NCI-H2029 treated with DMSO at 0.1 percent for 48 hours (cell line): ENCODE measurements around the gene AP1S1.
"Not testable (repeated sequence)": the region's sequence is repeated elsewhere in the genome, so short reads cannot be mapped to it uniquely, and the experiment has no call there.

Experiments used
- DNase-seq: peaks from one replicate; lab custom pipeline; 2025; lab: John Stamatoyannopoulos, UW

Gene AP1S1

GRCh38 chr7:101171442-101171837, 17.2 kb downstream of the AP1S1 start:
- DNase-seq: no peak

GRCh38 chr7:101172005-101172853, 18.0 kb downstream of the AP1S1 start:
- peak; percentile 45 for DNase-seq

DNA sequence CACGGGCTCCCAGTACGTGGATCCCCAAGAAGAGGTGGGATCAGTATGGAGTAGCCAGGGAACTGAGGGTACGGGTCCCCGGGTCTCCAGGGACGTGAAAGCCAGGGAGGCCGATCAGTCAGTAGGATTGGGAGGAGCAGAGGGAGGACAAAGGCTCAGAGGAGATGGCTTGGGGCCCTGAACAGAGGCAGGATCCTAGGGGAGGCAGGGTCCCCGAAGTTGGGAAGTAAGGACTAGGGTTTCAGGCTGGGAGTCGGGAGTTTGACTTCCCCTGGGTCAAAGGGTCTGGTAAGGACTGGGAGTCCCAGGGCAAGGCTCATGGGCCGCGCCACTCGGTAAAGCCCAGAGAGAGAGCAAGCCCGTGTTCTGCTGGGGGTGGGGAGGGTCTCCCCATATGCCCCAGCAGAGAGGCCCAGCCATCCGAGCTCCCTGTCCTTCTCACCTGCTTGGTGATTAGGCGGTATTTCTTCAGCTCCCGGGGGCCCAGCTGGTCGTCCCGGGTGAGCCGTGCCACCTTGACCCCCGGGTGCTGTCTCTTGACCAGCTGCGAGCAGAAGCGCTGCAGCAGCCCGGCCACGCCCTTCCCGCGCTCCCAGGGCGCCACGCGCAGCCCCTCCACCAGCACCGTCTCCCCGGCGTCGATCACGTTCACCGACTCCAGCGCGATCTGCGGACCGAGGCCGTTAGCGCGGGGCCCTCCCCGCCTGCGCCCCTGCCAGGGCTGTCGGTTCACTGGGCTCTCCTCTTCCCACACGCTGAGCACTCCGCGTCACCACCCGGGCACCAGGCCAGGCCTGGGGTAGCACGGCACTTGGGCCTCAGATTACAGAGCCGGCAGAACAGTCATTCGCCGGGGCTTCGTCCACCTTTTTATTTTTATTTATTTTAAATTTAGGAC, 18.8 kb downstream of the AP1S1 start:
- DNase-seq: peak; percentile 66

GRCh38 chr7:101173752-101174244, 19.5 kb downstream of the AP1S1 start:
- peak; percentile 39 for DNase-seq

DNA sequence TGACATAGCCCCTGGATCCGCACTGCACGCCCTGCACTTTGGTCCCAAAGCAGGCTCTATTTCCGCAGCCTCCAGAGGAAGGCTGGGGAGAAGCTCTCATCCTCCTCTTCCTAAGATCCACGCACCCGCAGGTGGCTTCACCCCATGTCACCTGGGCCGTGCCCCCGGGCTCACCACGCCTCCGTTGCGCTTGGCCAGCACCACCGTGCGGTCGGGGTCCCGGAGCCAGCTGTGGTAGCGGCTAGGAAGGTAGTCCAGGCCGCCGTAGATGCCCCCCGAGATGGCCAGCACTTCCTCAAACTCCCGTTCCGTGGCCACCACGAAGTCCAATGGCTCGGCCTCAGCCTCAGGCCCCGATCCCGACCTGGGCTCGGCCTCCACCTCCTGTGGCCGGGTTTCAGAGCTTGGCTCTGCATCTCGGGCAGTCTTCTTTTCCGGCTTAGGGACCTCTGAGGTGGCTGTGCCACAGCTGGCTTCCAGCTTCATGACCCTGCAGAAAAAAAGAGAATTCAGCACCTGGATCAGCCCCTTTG, 20.1 kb downstream of the AP1S1 start:
- no peak for DNase-seq

DNA sequence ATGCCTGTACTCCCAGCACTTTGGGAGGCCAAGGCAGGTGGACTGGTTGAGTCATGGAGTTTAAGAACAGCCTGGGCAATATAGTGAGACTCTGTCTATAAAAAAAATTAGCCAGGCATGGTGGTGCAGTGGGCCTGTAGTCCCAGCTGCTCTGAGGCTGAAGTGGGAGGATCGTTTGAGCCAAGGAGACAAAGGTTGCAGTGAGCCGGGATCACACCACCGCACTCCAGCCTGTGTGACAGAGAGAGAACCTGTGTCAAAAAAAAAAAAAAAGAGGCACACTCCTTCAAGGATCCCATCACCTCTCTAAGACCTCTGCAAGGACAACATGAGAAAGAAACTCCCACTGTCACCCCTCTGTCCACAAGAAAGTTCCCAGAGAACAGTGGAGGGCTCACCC, 21.4 kb downstream of the AP1S1 start:
- no peak for DNase-seq

- no peak for DNase-seq
These were observed 23.4 kb downstream of the AP1S1 start for GRCh38 chr7:101177644-101178043.

GRCh38 chr7:101179117-101179516, 24.8 kb downstream of the AP1S1 start:
- DNase-seq: no peak

DNA sequence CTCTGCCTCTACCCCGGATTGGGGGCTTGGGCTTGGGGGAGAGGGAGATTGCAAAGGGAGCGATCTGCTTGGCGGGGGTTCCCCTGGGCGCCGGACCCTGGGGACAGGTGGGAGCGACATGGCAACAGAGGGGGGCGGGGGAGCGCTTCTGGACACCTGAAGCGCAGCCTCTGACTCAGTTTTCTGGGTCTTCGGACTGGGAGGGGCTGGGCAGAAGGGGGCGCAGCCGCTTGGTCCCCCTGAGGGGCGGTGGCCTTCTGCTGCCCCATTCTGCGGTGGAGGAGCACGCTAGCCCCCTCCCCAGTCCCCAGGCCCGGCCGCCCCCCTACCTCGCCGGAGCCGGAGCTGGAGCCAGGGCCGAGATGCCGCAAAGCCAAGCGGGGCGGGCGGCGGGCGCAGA, 25.4 kb downstream of the AP1S1 start:
- no peak for DNase-seq

GRCh38 chr7:101180130-101180755, 26.0 kb downstream of the AP1S1 start, which contains the start of gene NAT16:
Gene NAT16 (minus strand): TSS chr7:101180293. CDS start chr7:101174807, 5,486 bp downstream.
- no peak for DNase-seq

- no peak for DNase-seq
These were observed 31.1 kb downstream of the AP1S1 start for GRCh38 chr7:101185258-101185839.

DNA sequence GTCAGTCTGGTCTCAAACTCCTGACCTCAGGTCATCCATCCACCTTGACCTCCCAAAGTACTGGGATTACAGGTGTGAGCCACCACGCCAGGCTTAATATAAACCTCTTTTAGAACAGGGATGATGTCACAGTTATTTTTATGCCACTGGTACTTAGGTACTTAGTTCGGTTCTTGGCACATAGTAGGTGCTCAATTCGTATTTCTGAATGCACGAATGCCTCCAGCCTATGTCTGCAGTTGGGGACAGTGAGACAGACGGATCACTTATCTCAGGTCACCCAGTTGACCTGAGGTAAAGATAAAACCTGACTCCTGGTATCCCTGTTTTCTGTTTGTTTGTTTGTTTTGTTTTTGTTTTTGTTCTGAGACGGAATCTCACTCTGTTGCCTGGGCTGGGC, 31.9 kb downstream of the AP1S1 start:
- no peak for DNase-seq

DNA sequence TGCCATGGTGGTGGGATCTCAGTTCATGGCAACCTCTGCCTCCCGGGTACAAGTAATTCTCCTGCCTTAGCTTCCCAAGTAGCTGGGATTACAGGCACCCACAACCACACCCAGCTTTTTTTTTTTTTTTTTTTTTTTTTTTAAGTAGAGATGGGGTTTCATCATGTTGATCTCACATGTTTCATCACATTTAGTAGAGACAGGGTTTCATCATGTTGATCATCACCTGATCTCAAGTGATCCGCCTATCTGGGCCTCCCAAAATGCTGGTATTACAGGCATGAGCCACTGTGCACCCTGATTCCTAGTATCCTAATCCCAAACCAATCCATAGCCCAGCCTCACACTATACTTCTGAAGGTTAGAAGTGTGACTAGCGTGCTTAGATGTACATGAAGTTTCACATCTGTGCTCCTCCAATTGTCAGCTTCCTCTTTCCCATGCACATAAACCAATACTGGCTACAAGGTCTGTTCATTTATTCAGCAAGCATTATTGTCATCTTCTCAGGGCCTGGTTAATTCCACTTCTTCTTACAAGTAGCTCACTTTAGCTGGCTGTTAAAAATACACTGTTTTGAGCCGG, 32.7 kb downstream of the AP1S1 start:
- DNase-seq: no peak

GRCh38 chr7:101189109-101189508, 34.8 kb downstream of the AP1S1 start:
- DNase-seq: no peak

- DNase-seq: no peak
These were observed 41.6 kb downstream of the AP1S1 start for GRCh38 chr7:101195884-101196283.

- DNase-seq: no peak
These were observed 43.7 kb downstream of the AP1S1 start for GRCh38 chr7:101197991-101198390.

- DNase-seq: no peak
These were observed 44.2 kb downstream of the AP1S1 start for GRCh38 chr7:101198476-101198875.

DNA sequence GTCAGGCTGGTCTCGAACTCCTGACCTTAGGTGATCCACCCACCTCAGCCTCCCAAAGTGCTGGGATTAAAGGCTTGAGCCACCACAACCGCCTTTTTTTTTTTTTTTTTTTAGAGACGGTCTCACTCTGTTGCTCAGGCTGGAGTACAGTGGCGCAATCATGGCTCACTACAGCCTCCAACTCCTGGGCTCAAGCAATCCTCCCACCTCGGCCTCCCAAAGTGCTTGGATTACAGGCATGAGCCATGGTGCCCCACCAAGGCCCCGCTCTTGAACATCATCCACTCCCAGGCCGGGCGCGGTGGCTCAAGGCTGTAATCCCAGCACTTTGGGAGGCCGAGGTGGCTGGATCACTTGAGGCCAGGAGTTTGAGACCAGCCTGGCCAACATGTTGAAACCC, 45.2 kb downstream of the AP1S1 start:
- DNase-seq: not testable (repeated sequence)

- no peak for DNase-seq
These were observed 46.2 kb downstream of the AP1S1 start for GRCh38 chr7:101200504-101200861.

DNA sequence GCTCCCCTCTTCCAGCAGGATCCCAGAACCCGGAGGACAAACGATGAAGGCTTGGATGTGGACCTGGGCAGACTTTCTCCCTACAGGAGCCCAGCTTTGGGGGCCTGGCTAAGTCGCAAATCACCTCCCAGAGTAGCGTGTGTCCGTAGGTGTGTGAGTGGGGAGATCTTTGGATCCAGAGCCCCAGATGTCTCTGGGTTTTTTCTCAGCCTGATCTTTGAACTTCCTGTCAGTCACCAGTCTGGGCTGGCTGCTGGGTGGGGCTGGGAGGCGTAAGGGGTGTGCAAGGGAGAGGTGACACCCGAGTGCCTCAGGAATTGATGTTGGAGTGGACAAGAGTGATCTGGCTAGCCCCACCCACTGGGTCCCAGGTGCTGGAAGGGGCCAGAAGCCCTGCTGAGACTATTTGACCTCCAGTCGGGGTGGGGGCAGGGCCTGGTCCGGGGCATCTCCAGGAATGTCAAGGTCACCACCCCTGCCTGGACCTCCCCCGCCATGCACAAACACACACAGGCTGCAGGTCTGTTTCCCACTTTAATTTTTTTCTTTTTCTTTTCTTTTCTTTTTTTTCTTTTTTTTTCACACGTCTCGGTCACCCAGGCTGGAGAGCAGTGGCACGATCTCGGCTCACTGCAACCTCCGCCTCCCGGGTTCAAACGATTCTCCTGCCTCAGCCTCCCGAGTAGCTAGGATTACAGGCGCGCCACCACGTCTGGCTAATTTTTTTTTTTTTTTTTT, 46.8 kb downstream of the AP1S1 start, which contains the start of gene MOGAT3:
TSS of gene MOGAT3 (minus strand) at position 175 of the 738 bp plus-strand sequence. CDS start 182 bp downstream, outside the sequence.
- DNase-seq: no peak
